Upper lobe of right lung (tissue), 1 donor: ENCODE measurements around the gene GRK2. TPM values are rescaled to one million over a fixed set of nuclear protein-coding genes. Genes with fewer than 3 reads are reported as not detected.

ENCODE experiments used
- ATAC-seq: fragments of 200-7000 bp; cut with Tn5 transposase; one replicate; pipeline ENCODE4 v1.9.1; 2020; ENCODE audit warnings: mild to moderate bottlenecking, moderate library complexity
- DNase-seq: peaks from one replicate; pipeline ENCODE4 v3.0.0-alpha.2; 2020
- H3K27ac ChIP-seq: fragments of 200-600 bp; one replicate; pipeline ENCODE4 v1.8.0; 2022
- H3K27me3 ChIP-seq: fragments of 200-600 bp; one replicate; pipeline ENCODE4 v1.8.0; 2022; ENCODE audit warnings: mild to moderate bottlenecking
- H3K36me3 ChIP-seq: fragments of 200-600 bp; one replicate; pipeline ENCODE4 v1.8.0; 2022
- H3K4me1 ChIP-seq: fragments of 200-600 bp; one replicate; pipeline ENCODE4 v1.8.0; 2022
- H3K4me3 ChIP-seq: fragments of 200-600 bp; one replicate; pipeline ENCODE4 v1.8.0; 2022; ENCODE audit warnings: mild to moderate bottlenecking
- H3K9me3 ChIP-seq: fragments of 200-600 bp; one replicate; pipeline ENCODE4 v1.8.0; 2022
- intact Hi-C: fragments of 100-400 bp; cut with DNase I; formaldehyde crosslinking; loops from one replicate; pipeline ENCODE4 v1.11.0; 2022
- total RNA-seq: library from RNA; stranded (reverse); fragmentation: NEBNext Ultra II Directional; extraction: Animal tissue kit (Norgen Biotek cat#: 25700); gene quantifications from one replicate; pipeline ENCODE4 v1.2.1, GENCODE V29; 2021
- TF ChIP-seq, protein P1 (sequence below): fragments of 200-600 bp; IDR thresholded peaks from one replicate; pipeline ENCODE4 v1.8.0; 2022; ENCODE audit warnings: antibody characterized with exemption
- donor health status: DM: no; HTN: yes; CAD: no; lungs with severe emphysema.

The GRK2 gene
- total RNA-seq, 1 donor from 2014 or later: 98.4 TPM

- intact Hi-C loops: no loop called here
- peaks cover 70% of the 10 kb centered on the region for H3K4me1 ChIP-seq
- DNase-seq: peak; percentile 65
These were observed 12.1 kb downstream of the GRK2 start for GRCh38 chr11:67278135-67278938.

DNA sequence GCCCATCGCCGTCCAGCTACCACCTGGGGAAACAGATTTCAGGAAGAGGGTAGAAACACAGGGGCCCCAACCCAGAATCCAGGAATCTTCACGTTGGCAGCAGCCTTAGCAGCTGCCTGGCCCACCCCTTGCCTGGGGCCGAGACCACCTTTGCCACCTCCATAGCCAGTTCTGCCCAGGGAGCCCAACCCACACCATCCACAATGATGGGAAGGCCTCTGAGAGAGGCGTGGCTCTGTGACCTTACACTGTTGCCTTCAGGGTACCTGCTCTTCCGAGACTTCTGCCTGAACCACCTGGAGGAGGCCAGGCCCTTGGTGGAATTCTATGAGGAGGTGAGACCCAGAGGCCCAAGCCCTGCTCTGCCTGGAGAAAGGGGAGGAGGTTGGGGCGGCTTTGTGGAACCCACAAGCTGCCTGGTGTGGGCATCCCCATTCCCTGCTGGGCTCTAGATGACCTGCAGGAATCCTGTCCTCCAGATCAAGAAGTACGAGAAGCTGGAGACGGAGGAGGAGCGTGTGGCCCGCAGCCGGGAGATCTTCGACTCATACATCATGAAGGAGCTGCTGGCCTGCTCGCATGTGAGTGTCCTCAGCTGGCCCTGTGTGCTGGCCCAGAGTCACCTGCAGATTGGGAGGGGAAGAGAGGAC is 12.8 kb downstream of the GRK2 start:
- intact Hi-C loops: no loop called here
- Histone ChIP-seq H3K4me1 (peaks cover 69% of the 10 kb centered on the region), H3K9me3 (no peaks in the 10 kb centered on the region), H3K4me3 (no peak overlapping the region), H3K36me3 (peaks cover 56% of the 10 kb centered on the region), H3K27me3 (no peaks in the 10 kb centered on the region), H3K27ac (peak overlapping the region; percentile 93)
- TF ChIP-seq, protein P1, sequence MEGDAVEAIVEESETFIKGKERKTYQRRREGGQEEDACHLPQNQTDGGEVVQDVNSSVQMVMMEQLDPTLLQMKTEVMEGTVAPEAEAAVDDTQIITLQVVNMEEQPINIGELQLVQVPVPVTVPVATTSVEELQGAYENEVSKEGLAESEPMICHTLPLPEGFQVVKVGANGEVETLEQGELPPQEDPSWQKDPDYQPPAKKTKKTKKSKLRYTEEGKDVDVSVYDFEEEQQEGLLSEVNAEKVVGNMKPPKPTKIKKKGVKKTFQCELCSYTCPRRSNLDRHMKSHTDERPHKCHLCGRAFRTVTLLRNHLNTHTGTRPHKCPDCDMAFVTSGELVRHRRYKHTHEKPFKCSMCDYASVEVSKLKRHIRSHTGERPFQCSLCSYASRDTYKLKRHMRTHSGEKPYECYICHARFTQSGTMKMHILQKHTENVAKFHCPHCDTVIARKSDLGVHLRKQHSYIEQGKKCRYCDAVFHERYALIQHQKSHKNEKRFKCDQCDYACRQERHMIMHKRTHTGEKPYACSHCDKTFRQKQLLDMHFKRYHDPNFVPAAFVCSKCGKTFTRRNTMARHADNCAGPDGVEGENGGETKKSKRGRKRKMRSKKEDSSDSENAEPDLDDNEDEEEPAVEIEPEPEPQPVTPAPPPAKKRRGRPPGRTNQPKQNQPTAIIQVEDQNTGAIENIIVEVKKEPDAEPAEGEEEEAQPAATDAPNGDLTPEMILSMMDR: no peak
- ATAC-seq: no peak
- peak; percentile 42 for DNase-seq

More at GRCh38 chr11:67278135-67278938, 12.1 kb downstream of the GRK2 start:
- H3K4me3 ChIP-seq: peak overlapping the region; percentile 40
- H3K9me3 ChIP-seq: no peaks in the 10 kb centered on the region
- H3K36me3 ChIP-seq: peaks cover 49% of the 10 kb centered on the region
- TF ChIP-seq, protein P1: no peak
- peak overlapping the region; percentile 93 for H3K27ac ChIP-seq
- no peaks in the 10 kb centered on the region for H3K27me3 ChIP-seq
- ATAC-seq: no peak

DNA sequence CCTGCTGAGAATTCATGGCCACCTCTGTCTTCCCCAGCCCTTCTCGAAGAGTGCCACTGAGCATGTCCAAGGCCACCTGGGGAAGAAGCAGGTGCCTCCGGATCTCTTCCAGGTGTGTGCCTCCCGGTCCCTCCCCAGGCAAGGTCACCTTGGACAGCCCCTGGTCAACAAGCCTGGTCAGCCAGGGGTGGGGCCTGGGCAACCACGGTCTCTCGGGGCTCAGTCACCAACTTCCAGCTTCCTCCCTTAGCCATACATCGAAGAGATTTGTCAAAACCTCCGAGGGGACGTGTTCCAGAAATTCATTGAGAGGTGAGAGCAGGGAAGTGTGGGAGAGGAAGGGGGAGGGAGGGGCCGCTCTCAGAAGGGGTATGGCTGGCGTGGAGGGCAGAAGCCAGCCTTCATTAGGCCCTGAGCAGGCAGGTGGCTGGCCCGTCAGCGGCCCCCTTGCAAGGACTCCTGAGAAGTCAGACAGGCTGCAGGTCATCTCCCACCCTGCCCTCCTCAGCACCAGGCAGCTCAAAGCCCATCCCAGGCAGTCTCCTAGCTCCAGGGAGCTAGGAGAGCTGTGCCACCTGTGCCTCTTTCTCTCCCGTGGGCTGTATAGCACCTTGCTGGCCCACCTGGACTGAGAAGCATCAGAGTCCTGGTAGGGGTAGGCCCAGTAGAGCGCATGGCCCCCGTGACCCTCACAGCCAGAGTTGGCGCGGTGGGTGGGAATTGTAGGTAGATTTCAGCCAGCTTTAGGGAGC is 13.5 kb downstream of the GRK2 start:
- Histone ChIP-seq H3K4me1 (peaks cover 62% of the 10 kb centered on the region), H3K4me3 (no peak overlapping the region), H3K27me3 (no peaks in the 10 kb centered on the region), H3K9me3 (no peaks in the 10 kb centered on the region), H3K27ac (peak overlapping the region; percentile 93), H3K36me3 (peaks cover 63% of the 10 kb centered on the region)
- DNase-seq (peak; percentile 54), ATAC-seq (no peak)
- intact Hi-C loops: no loop called here
- TF ChIP-seq, protein P1: no peak

DNA sequence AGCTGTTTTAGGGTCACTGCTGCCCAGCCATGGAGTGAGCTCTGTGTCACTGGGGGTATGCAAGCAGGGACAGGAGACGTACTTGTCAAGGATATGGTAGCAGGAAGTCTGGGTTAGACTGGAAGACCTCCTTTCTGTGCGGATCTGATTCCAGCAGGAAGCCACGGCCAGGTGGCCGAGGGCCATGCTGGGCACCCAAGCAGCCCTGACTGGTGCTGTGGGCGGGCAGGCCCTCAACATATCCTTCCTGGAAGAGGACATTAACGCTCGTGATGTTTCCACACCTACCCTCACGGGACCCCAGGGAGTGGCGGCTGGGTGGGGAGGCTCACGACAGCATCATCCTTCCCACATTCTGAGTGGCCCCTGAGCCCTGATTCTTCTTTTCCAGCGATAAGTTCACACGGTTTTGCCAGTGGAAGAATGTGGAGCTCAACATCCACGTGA is 14.1 kb downstream of the GRK2 start:
- H3K4me3 ChIP-seq: no peak overlapping the region
- H3K9me3 ChIP-seq: no peaks in the 10 kb centered on the region
- intact Hi-C loops: no loop called here
- no peaks in the 10 kb centered on the region for H3K27me3 ChIP-seq
- DNase-seq: peak; percentile 59
- peak overlapping the region; percentile 51 for H3K27ac ChIP-seq
- ATAC-seq: no peak
- TF ChIP-seq, protein P1: no peak
- peaks cover 57% of the 10 kb centered on the region for H3K4me1 ChIP-seq
- peaks cover 69% of the 10 kb centered on the region for H3K36me3 ChIP-seq

DNA sequence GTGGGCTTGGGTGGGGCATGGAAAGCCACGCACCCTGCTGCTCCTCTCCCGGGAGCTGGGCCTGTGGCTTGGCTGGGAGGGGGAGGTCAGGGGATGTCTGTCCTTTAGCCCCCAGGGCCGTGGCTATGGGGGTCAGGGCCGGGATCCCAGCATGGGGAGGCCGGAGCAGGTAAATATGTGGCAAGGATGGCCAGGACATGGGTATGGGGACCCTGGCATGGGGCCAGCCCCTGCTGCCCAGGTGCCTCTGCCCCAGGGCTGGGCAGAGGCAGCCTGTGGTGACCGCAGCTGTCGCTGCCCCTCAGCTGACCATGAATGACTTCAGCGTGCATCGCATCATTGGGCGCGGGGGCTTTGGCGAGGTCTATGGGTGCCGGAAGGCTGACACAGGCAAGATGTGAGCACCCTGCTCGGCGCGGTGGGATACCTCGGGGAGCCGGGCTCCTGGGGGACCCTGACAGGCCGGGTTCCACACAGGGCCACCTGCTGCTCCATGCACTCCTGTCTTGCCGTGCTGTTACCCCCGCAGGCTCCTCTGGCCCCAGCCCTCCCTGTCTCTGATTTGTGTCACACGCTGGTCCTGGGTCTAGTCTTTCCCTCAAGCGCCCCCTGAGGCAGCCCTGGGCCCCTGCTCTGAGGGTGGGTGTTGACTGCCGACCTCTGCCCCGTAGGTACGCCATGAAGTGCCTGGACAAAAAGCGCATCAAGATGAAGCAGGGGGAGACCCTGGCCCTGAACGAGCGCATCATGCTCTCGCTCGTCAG is 14.7 kb downstream of the GRK2 start:
- TF ChIP-seq, protein P1: no peak
- Histone ChIP-seq H3K36me3 (peaks cover 75% of the 10 kb centered on the region), H3K4me3 (no peak overlapping the region), H3K9me3 (no peaks in the 10 kb centered on the region), H3K27ac (peak overlapping the region; percentile 51), H3K27me3 (no peaks in the 10 kb centered on the region), H3K4me1 (peaks cover 57% of the 10 kb centered on the region)
- no peak for ATAC-seq
- intact Hi-C loops: no loop called here
- peak; percentile 57 for DNase-seq
